Frontal cortex (tissue), 4 donors: Measurements from ENCODE around the gene ACOX3. TPM values are rescaled to one million over a fixed set of nuclear protein-coding genes. Genes with fewer than 3 reads are reported as not detected.
"Not testable (repeated sequence)": the region's sequence is repeated elsewhere in the genome, so short reads cannot be mapped to it uniquely, and the experiment has no call there.

Experiments
- DNase-seq, 2 donors: peaks; one replicate each; pipeline ENCODE4 v3.0.0; 2012; ENCODE audit warnings: low spot score in 2 of 2
- FAIRE-seq: peaks from 2 replicates; lab custom pipeline; 2012; peaks lifted over from hg19 to GRCh38; lab: Jason Lieb, UNC
- total RNA-seq: library from RNA; depleted of rRNA; stranded (reverse); fragments of >200 nt; gene quantifications from one replicate; pipeline ENCODE4 v1.2.3, GENCODE V29; 2014
- donor health status: control.
- donor health status: control.
- donor health status: control.

ACOX3 gene
- total RNA-seq, 1 donor from 2014 or later: 26.1 TPM

DNA sequence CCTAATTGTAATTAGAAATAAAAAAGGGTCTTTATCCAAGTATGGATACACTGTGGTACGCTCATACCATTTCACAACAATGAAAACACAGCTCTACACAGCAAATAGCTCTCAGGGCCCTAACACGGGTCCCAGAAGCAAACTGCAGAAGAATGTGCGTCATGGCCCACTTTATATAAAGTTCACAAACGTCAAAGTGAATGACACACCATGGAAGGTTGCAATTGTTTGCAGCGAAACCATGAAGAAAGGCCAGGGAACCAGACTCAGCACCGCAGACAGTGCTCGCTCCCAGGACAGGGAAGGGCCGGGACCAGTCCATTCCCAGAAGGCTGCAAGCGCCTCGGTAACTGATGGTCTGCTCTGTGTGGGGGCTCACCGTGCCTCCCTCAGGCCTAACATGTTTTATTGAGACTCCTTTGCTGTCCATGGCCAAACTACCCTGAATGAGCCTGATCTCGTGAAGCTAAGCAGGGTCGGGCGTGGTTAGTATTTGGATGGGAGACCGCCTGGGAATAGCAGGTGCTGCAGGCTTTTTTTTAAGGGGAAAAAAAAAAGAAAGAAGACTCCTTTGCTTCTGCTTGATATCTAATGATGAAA is 47.8 kb downstream of the ACOX3 start:
- no peak for FAIRE-seq
- DNase-seq: no peak

DNA sequence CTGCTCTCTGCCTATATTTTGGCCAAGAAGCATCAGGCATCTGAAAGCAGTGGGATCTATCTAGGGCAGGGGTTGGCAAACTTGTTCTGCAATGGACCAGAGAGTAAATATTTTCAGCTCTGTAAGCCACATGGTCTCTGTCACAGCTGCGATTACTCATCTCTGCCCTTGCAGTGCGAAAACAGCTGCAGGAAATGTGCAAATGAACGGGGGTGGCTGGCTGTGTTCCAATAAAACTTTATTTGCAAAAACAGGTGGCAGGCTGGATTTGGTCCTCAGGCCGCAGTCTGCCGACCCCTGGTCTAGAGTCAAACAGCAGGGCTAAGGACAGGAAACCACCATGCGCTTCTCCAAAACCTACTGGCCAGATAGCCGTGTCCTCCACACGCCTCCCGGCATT is 48.6 kb downstream of the ACOX3 start:
- DNase-seq: no peak
- FAIRE-seq: no peak

- FAIRE-seq (no peak), DNase-seq (no peak)
These were observed 49.5 kb downstream of the ACOX3 start for GRCh38 chr4:8391071-8391470.

GRCh38 chr4:8390577-8390976 is 49.9 kb downstream of the ACOX3 start:
- DNase-seq: no peak
- no peak for FAIRE-seq

DNA sequence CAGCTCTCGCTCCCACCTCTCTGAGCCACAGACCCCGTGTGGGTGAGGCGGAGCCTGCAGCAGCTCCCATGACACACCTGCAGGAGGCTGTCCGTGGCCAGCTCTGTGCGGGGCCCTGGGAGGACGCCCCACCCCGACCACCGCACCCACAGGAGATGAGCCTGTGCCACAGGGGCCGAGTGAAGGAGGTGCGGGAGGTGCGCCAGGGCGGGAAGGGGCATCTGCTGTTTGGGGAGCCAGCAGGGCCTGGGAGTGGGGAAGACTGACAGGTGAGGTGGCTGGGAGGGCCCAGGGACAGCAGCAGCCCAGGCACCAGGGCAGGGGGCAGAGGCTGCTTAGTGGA is 52.0 kb downstream of the ACOX3 start:
- FAIRE-seq (no peak), DNase-seq (no peak)

- FAIRE-seq (no peak), DNase-seq (no peak)
These were observed 52.7 kb downstream of the ACOX3 start for GRCh38 chr4:8387615-8388527.

GRCh38 chr4:8387194-8387593 is 53.3 kb downstream of the ACOX3 start:
- FAIRE-seq (no peak), DNase-seq (no peak)

DNA sequence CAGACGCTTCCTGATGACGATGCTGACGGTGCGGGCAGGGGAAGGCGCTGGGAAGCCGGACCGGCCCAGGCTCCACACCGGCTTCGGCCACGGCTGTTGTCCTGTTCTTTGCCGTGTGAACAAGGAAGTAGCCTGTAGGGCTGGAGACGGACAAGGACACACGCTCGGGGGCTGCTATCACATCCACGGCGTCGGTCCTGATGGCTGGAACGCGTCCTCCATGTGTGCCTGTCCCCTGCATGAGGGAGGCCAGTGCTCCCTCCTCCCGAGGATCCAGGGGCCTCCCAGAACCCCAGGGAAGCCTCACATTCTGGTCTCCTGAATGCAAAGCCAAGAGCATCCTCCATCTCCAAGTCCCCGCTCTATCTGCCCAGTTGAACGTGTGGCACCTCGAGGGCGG is 53.8 kb downstream of the ACOX3 start:
- FAIRE-seq: no peak
- no peak for DNase-seq

- DNase-seq, FAIRE-seq: not testable (repeated sequence)
These were observed 54.4 kb downstream of the ACOX3 start for GRCh38 chr4:8386131-8386530.

DNA sequence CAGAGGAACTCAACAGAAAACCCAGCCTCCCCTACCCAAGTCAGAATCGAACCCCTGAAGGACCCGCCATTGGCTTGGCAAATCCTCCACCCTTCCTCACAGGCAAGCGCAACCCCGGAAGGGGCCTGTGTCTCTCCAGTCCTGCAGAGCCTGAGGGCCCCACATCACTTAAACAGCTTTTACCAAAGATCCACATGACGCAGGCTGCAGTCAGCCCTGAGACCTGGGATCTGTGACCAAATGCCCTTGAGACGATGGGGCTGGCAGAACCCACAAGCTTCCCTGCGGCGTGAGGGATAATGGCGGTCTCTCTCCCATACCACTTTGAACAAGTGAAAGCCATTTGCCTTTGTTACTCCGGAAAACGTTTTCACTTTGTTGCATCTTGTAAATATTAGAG is 54.9 kb downstream of the ACOX3 start:
- FAIRE-seq: no peak
- no peak for DNase-seq

GRCh38 chr4:8385106-8385505 is 55.4 kb downstream of the ACOX3 start:
- no peak for DNase-seq
- no peak for FAIRE-seq

DNA sequence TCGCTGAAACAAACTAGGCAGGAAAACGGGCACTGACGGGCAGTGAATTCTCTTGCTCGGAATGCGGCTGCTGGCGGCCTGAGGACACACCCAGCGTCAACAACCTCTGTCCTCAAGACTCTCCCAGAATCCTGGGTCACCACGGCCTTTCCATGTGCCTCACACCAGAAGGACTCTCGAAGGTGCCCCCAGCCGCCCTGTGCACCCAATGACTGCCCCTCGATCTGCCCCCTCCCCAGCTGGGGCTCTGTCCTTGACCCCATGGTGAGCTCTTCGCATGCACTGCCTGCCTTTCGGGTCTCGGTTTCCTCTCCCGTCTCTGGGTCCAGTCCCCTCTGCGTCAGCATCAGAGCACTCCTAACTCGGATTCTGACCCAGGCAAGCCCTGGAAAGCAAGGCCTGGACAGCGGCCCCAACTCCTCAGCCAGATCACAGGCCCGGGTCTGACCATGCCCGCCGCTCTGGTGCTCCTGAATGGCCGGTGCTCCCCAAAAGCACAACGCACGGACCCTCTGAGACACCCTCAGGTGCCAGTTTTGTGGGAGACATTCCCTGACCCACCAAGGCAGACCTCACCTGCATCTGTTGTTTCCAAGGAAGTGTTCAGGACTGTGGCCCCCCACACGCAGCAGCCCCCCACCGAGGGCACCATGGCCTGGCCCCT is 56.0 kb downstream of the ACOX3 start:
- no peak for DNase-seq
- no peak for FAIRE-seq

DNA sequence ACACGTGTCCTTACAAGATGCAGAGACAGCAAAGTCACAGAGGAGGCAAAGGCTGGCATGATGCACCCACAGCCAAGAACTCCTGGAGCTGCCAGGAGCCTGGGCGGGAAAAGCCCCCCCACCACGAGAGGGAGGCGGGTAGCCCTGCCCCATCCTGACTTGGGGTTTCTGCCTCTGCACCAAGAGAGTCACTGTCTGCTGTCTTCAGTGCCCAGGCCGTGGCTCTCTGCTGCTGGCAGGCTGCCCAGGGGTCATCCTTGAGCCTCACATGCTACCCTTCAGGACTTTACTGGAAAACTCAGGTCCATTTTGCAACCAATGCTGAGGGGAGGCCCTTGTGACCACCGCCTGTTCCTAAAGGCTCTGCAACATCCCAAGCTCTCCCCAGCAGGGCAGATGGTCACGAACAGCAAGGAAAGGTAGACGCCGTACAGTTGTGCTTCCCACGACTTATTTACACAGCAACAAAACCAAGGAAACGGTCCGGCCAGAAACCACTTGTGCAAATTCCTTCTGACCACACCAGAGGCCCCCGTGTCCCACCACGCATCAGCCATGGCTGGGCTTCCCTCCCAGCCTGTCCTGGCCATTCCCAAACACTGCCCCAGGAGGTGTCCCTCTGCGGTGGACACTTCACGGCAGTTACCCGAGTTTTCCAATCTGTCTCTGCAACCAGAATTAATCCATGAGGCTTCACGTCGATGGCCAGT is 56.9 kb downstream of the ACOX3 start:
- no peak for DNase-seq
- no peak for FAIRE-seq

- FAIRE-seq (no peak), DNase-seq (no peak)
These were observed 57.5 kb downstream of the ACOX3 start for GRCh38 chr4:8383016-8383415.

- FAIRE-seq: no peak
These were observed 58.5 kb downstream of the ACOX3 start for GRCh38 chr4:8381814-8382581.

DNA sequence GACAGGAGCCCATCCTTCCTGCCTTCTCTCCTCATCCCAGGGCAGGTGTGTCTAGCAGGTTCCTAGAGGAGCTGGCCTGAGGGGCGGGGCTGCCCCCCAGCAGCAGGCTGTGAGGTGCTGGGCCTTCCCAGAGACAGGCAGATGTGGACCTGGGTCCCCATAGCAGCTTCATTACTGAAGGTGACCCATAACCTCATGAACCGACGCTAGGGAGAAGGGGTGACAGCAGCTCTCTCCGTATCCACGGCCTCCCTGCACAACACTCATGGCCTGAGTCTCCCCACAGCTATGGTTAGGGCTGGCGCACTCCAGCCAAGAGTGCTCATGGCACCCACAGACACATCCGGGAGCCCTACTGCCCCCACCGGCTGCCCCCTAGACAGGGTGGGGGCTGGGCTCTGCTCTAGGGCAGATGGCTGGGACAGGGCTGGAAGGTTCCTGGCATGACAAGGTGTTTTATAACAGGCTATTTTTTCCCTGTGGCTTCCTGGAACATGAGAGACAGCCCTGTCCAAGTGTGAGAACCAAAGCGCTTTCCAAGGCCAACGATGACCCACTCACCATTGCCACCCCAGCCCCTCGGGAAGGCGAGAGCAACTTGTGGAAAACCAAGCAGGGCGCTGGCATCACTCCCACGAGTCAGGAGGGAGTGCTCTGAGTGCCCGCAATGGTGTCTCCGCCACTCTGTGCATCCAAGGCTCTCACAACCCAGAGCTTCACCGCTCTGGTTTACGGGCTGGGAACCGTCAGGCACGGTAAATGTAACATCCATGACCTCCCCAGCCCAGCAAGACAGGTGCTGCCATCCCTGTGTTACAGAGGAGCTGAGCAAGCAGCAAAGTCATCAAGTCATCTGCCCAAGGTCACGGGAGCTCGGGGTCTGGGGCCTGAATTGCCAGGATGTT is 59.8 kb downstream of the ACOX3 start:
- FAIRE-seq (no peak), DNase-seq (no peak)

More at GRCh38 chr4:8381814-8382581, 58.5 kb downstream of the ACOX3 start:
- DNase-seq: no peak

- DNase-seq (no peak), FAIRE-seq (no peak)
These were observed 60.8 kb downstream of the ACOX3 start for GRCh38 chr4:8379771-8380170.

- no peak for DNase-seq
- FAIRE-seq: no peak
These were observed 61.2 kb downstream of the ACOX3 start for GRCh38 chr4:8379281-8379680.

GRCh38 chr4:8378776-8379175 is 61.7 kb downstream of the ACOX3 start:
- no peak for DNase-seq
- no peak for FAIRE-seq
